Mesothelial cell of epicardium (in vitro differentiated cells): ENCODE data around the gene REXO5. TPM values are rescaled to one million over a fixed set of nuclear protein-coding genes. Genes with fewer than 3 reads are reported as not detected.

Experiments
- DNase-seq, 2 experiments: peaks; one replicate each; pipeline ENCODE4 v3.0.0; 2021; ENCODE audit warnings: low spot score in 2 of 2; ENCODE audit not compliant: unreplicated experiment in 2 of 2
- H3K27ac Mint-ChIP-seq: 2 replicates; pipeline ENCODE4 v1.8.0; 2021; ENCODE audit warnings: mixed read lengths
- H3K27me3 Mint-ChIP-seq: 2 replicates; pipeline ENCODE4 v1.8.0; 2021; ENCODE audit warnings: low read depth, mixed read lengths
- H3K36me3 Mint-ChIP-seq: 2 replicates; pipeline ENCODE4 v1.8.0; 2021; ENCODE audit warnings: mixed read lengths
- H3K4me1 Mint-ChIP-seq: 2 replicates; pipeline ENCODE4 v1.8.0; 2021; ENCODE audit warnings: mixed read lengths
- H3K4me3 Mint-ChIP-seq: 2 replicates; pipeline ENCODE4 v1.8.0; 2021; ENCODE audit warnings: mild to moderate bottlenecking, moderate library complexity, mixed read lengths
- H3K9me3 Mint-ChIP-seq: 2 replicates; pipeline ENCODE4 v1.8.0; 2021; ENCODE audit warnings: mixed read lengths
- CTCF ChIP-seq: fragments of 200-600 bp; sonication (generic); IDR thresholded peaks from one replicate; pipeline ENCODE4 v1.5.0; 2021; ENCODE audit warnings: antibody characterized with exemption; ENCODE audit not compliant: unreplicated experiment
- total RNA-seq: library from RNA; stranded (reverse); gene quantifications from 3 replicates; pipeline ENCODE4 v1.2.1, GENCODE V29; 2021

The REXO5 gene
- total RNA-seq, 1 donor from 2014 or later: 5.1 TPM

GRCh38 chr16:20830372-20830771 lies 24.0 kb downstream of the REXO5 start:
- TF ChIP-seq CTCF: no peak
- Mint-ChIP-seq H3K27me3 (no peaks in the 10 kb centered on the region), H3K9me3 (peaks cover 9% of the 10 kb centered on the region), H3K27ac (no peak overlapping the region), H3K4me1 (no peaks in the 10 kb centered on the region), H3K4me3 (no peak overlapping the region), H3K36me3 (peaks cover 21% of the 10 kb centered on the region)
- no peak for DNase-seq

- no peak for DNase-seq
- Mint-ChIP-seq H3K4me3 (no peak overlapping the region), H3K36me3 (peaks cover 46% of the 10 kb centered on the region), H3K27me3 (no peaks in the 10 kb centered on the region), H3K4me1 (no peaks in the 10 kb centered on the region), H3K27ac (no peak overlapping the region), H3K9me3 (peaks cover 25% of the 10 kb centered on the region)
- no peak for TF ChIP-seq CTCF
These were observed 26.8 kb downstream of the REXO5 start for GRCh38 chr16:20833086-20833485.

DNA sequence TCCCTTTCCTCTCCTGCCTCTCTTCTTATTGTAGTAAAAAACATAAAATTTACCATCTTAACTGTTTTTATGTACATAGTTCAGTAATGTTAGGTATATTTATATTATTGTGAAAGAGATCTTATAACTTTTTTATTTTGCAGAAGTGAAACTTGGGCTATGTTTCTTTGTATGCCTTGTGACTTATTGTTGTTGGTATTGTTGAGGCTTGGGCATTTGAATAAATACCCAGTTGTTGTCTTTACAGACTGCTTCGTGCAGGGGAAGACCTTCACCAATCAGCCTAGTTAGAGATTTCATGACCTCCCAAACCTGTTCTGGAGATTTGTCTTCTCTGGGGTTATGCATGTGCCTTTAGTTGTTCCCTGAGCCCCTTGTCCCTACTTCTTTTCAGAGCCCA lies 31.9 kb downstream of the REXO5 start:
- peaks cover 53% of the 10 kb centered on the region for H3K36me3 Mint-ChIP-seq
- H3K4me1 Mint-ChIP-seq: no peaks in the 10 kb centered on the region
- H3K4me3 Mint-ChIP-seq: no peak overlapping the region
- no peak overlapping the region for H3K27ac Mint-ChIP-seq
- H3K9me3 Mint-ChIP-seq: peaks cover 25% of the 10 kb centered on the region
- H3K27me3 Mint-ChIP-seq: no peaks in the 10 kb centered on the region
- no peak for TF ChIP-seq CTCF
- no peak for DNase-seq

- TF ChIP-seq CTCF: no peak
- Mint-ChIP-seq H3K27me3 (no peaks in the 10 kb centered on the region), H3K27ac (no peak overlapping the region), H3K36me3 (peaks cover 44% of the 10 kb centered on the region), H3K9me3 (peaks cover 23% of the 10 kb centered on the region), H3K4me1 (no peaks in the 10 kb centered on the region), H3K4me3 (no peak overlapping the region)
- no peak for DNase-seq
These were observed 33.2 kb downstream of the REXO5 start for GRCh38 chr16:20839504-20839903.

GRCh38 chr16:20844054-20844453 lies 37.7 kb downstream of the REXO5 start:
- no peak for DNase-seq
- H3K36me3 Mint-ChIP-seq: peaks cover 10% of the 10 kb centered on the region
- H3K9me3 Mint-ChIP-seq: no peaks in the 10 kb centered on the region

More at GRCh38 chr16:20844054-20844453, 37.7 kb downstream of the REXO5 start:
- no peak for TF ChIP-seq CTCF
- H3K27ac Mint-ChIP-seq: no peak overlapping the region
- peaks cover 1% of the 10 kb centered on the region for H3K4me1 Mint-ChIP-seq
- H3K4me3 Mint-ChIP-seq: no peak overlapping the region
- no peaks in the 10 kb centered on the region for H3K27me3 Mint-ChIP-seq
